ENCODE results near the gene PBX3. TPM values are rescaled to one million over a fixed set of nuclear protein-coding genes. Genes with fewer than 3 reads are reported as not detected.

The PBX3 gene
- total RNA-seq, 3 donors from 2014 or later (not counting 1 experiment from before 2014, with no cell fraction given) = 42.1 to 46.9 (median 44.6) TPM

DNA sequence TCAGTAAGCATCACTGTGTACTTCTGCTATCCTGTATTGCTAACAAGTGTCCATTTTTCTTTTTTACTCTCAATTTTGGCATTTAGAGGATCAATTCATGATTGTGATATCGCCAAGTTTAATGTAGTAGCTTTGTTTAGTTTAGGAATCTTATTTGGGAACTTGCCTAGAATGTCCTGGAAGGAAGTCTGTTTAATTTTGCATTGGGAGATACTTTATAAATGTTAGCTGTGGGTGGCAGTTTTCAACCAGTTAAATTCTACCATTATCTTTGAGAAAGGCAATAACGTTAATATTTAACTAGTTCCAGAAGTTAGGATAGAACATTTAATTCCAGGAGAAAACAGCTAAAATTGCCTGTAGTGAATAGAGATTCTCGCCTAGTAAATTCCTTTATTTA is 78.6 kb downstream of the PBX3 start:
- H3K9me3 ChIP-seq (ENCODE audit: control insufficient read depth, insufficient read depth, low read length) = no peaks in the 10 kb centered on the region
- H3K27me3 Mint-ChIP-seq (ENCODE audit: low read depth in 2 of 2) = no peaks in the 10 kb centered on the region
- DNase-seq (no peak), ATAC-seq (no peak)
- TF ChIP-seq, protein P1, sequence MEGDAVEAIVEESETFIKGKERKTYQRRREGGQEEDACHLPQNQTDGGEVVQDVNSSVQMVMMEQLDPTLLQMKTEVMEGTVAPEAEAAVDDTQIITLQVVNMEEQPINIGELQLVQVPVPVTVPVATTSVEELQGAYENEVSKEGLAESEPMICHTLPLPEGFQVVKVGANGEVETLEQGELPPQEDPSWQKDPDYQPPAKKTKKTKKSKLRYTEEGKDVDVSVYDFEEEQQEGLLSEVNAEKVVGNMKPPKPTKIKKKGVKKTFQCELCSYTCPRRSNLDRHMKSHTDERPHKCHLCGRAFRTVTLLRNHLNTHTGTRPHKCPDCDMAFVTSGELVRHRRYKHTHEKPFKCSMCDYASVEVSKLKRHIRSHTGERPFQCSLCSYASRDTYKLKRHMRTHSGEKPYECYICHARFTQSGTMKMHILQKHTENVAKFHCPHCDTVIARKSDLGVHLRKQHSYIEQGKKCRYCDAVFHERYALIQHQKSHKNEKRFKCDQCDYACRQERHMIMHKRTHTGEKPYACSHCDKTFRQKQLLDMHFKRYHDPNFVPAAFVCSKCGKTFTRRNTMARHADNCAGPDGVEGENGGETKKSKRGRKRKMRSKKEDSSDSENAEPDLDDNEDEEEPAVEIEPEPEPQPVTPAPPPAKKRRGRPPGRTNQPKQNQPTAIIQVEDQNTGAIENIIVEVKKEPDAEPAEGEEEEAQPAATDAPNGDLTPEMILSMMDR (IDR thresholded peaks at IDR 0.05) = no peak
- peaks cover 7% of the 10 kb centered on the region for H3K4me1 ChIP-seq (ENCODE audit: control insufficient read depth, insufficient read depth, low read length)
- H3K27ac ChIP-seq (ENCODE audit: low read length) = no peak overlapping the region
- H3K9me3 Mint-ChIP-seq = no peaks in the 10 kb centered on the region
- no peaks in the 10 kb centered on the region for H3K36me3 ChIP-seq (ENCODE audit: control insufficient read depth, insufficient read depth, low read length)
- 100% methylated on average over 1 of the region's 3 CpGs for WGBS (ENCODE audit: insufficient coverage)
- no peaks in the 10 kb centered on the region for H3K36me3 Mint-ChIP-seq
- no peak overlapping the region for H3K27ac Mint-ChIP-seq
- intact Hi-C loops (cut with micrococcal nuclease) = no loop called here
- H3K4me1 Mint-ChIP-seq = peaks cover 11 to 23% of the 10 kb centered on the region in 2 donors
- H3K4me3 Mint-ChIP-seq = peak overlapping the region; percentile 45
- H3K4me3 ChIP-seq (ENCODE audit: low read length) = no peak overlapping the region
- H3K27me3 ChIP-seq (ENCODE audit: control insufficient read depth, insufficient read depth, low read length) = no peaks in the 10 kb centered on the region

DNA sequence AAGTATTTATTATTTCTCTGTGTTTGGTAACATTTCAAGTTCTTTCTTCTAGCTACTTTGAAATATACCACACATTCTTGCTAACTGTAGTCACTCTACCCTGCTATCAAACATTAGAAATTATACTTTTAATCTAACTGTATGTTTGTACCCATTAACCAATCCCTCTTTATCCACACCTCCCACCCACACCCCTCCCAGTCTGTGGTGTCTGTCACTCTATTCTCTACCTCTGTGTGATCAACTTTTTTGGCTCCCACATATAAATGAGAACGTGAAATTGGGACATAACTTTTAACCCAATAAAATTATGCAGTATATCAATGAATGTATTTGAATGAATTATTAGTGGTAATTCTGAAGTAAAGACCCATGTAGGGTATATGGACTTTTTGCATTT is 79.7 kb downstream of the PBX3 start:
- H3K4me3 ChIP-seq (ENCODE audit: low read length) = no peak overlapping the region
- ATAC-seq (no peak), DNase-seq (no peak)
- peaks cover 15 to 25% of the 10 kb centered on the region in 2 donors for H3K4me1 Mint-ChIP-seq
- H3K9me3 ChIP-seq (ENCODE audit: control insufficient read depth, insufficient read depth, low read length) = no peaks in the 10 kb centered on the region
- intact Hi-C loops (cut with micrococcal nuclease) = no loop called here
- no CpG with 5 or more reads among the region's 1 CpG for WGBS (ENCODE audit: insufficient coverage)
- no peaks in the 10 kb centered on the region for H3K36me3 ChIP-seq (ENCODE audit: control insufficient read depth, insufficient read depth, low read length)
- TF ChIP-seq, protein P1 (IDR thresholded peaks at IDR 0.05) = no peak
- H3K36me3 Mint-ChIP-seq = no peaks in the 10 kb centered on the region
- no peak overlapping the region for H3K27ac ChIP-seq (ENCODE audit: low read length)
- H3K27ac Mint-ChIP-seq = no peak overlapping the region
- no peaks in the 10 kb centered on the region for H3K27me3 Mint-ChIP-seq (ENCODE audit: low read depth in 2 of 2)
- H3K9me3 Mint-ChIP-seq = no peaks in the 10 kb centered on the region
- H3K4me3 Mint-ChIP-seq = no peak overlapping the region
- H3K4me1 ChIP-seq (ENCODE audit: control insufficient read depth, insufficient read depth, low read length) = peaks cover 7% of the 10 kb centered on the region
- H3K27me3 ChIP-seq (ENCODE audit: control insufficient read depth, insufficient read depth, low read length) = no peaks in the 10 kb centered on the region

DNA sequence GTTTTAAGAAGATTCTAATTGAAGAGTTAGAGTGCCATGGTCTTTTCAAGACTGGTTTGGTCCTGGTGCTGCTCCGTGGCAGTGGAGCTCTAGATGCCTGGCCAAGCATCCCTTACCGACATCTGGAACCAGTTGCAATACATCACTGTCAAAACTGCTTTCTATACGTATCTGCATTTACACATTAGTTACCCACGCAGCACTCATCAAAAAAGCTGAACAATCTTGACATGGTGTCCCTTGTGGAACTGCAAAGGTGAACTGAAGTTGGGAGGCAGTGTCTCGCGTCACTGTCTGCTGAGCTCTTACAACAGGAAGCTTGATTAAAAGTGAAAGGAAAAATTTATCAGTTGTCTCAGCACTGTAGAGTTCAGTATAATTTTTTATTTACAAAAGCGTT is 82.6 kb downstream of the PBX3 start:
- ATAC-seq (peak; percentile 92 to 97 (median 95)), DNase-seq (peak; percentile 27 to 84)
- Histone ChIP-seq H3K36me3 (ENCODE audit: control insufficient read depth, insufficient read depth, low read length) (no peaks in the 10 kb centered on the region), H3K27me3 (ENCODE audit: control insufficient read depth, insufficient read depth, low read length) (no peaks in the 10 kb centered on the region), H3K4me3 (ENCODE audit: low read length) (peak overlapping the region; percentile 33), H3K27ac (ENCODE audit: low read length) (peak overlapping the region; percentile 63), H3K4me1 (ENCODE audit: control insufficient read depth, insufficient read depth, low read length) (peaks cover 3% of the 10 kb centered on the region), H3K9me3 (ENCODE audit: control insufficient read depth, insufficient read depth, low read length) (no peaks in the 10 kb centered on the region)
- 2% methylated on average over 6 of the region's 7 CpGs for WGBS (ENCODE audit: insufficient coverage)
- H3K36me3 Mint-ChIP-seq = no peaks in the 10 kb centered on the region
- H3K4me3 Mint-ChIP-seq = peak overlapping the region; percentile 90
- H3K4me1 Mint-ChIP-seq = peaks cover 6 to 9% of the 10 kb centered on the region in 2 donors
- TF ChIP-seq, protein P1 (IDR thresholded peaks at IDR 0.05) = no peak
- peak overlapping the region; percentile 86 to 90 for H3K27ac Mint-ChIP-seq
- H3K27me3 Mint-ChIP-seq (ENCODE audit: low read depth in 2 of 2) = no peaks in the 10 kb centered on the region
- no peaks in the 10 kb centered on the region for H3K9me3 Mint-ChIP-seq
- intact Hi-C loops (cut with micrococcal nuclease) = no loop called here

GRCh38 chr9:125831054-125831453 is 83.9 kb downstream of the PBX3 start:
- Mint-ChIP-seq H3K9me3 (no peaks in the 10 kb centered on the region), H3K27me3 (ENCODE audit: low read depth in 2 of 2) (no peaks in the 10 kb centered on the region), H3K4me1 (peaks cover 6 to 9% of the 10 kb centered on the region in 2 donors), H3K4me3 (peak overlapping the region; percentile 71), H3K27ac (peak overlapping the region; percentile 32 to 86), H3K36me3 (no peaks in the 10 kb centered on the region)
- H3K4me1 ChIP-seq (ENCODE audit: control insufficient read depth, insufficient read depth, low read length) = no peaks in the 10 kb centered on the region
- H3K4me3 ChIP-seq (ENCODE audit: low read length) = no peak overlapping the region
- no peaks in the 10 kb centered on the region for H3K36me3 ChIP-seq (ENCODE audit: control insufficient read depth, insufficient read depth, low read length)
- ATAC-seq (peak in 1 of 3 donors; percentile 35), DNase-seq (no peak)
- TF ChIP-seq, protein P1 (IDR thresholded peaks at IDR 0.05) = no peak
- H3K27ac ChIP-seq (ENCODE audit: low read length) = no peak overlapping the region
- no peaks in the 10 kb centered on the region for H3K9me3 ChIP-seq (ENCODE audit: control insufficient read depth, insufficient read depth, low read length)
- intact Hi-C loops (cut with micrococcal nuclease) = no loop called here
- H3K27me3 ChIP-seq (ENCODE audit: control insufficient read depth, insufficient read depth, low read length) = no peaks in the 10 kb centered on the region
- WGBS (ENCODE audit: insufficient coverage) = 90% methylated on average over 2 of the region's 2 CpGs

All from natural killer cell (primary cell).